Heart left ventricle (tissue), 13 donors: ENCODE results near the gene NAGA.
A peak's percentile ranks its signal among the peaks of the same experiment; 100 is the strongest.

Source experiments
- CTCF ChIP-seq, 12 donors: fragments of 200-600 bp; sonication (generic) in 4 of 12; IDR thresholded peaks; one replicate each; pipeline versions ENCODE4 v1.5.0 to v1.8.0; 2018 to 2022; ENCODE audit warnings: antibody characterized with exemption in 12 of 12, mild to moderate bottlenecking in 5 of 12
- POLR2A ChIP-seq, 2 donors: fragments of 450-650 bp; IDR thresholded peaks; one replicate each; pipeline ENCODE4 v1.6.1; 2017; ENCODE audit warnings: antibody characterized with exemption in 2 of 2, mild to moderate bottlenecking in 2 of 2, moderate library complexity in 2 of 2
- donor health status: ischemic (EF 13 %, LVEDD 7.1; RV severe dilation, severe dysfunction).
- donor health status: DM: no; HTN: yes; CAD: no.
- donor health status: DM: no; HTN: no; CAD: no.
- donor health status: ischemic (EF 25% LVEDD 6.9; RV normal size, moderate dysfunction).
- donor health status: ischemic (EF 25% LVEDD 5.7; RV mildly dilated, moderate dysfunction).
- donor health status: ischemic (EF 35%, LVEDD 5.7; RV mildly dilated, moderate dysfunction).
- donor health status: nonischemic (EF 11% LVEDD 7.7; RV severe dilation, severe dysfunction).
- donor health status: DM: yes; HTN: yes; CAD: no.
- donor health status: PGD.
- donor health status: ischemic (EF 29% LVEDD 5.4; RV normal size, mild dysfunction).
- donor health status: nonischemic (EF 23%, LVEDD 6.1; RV moderate dilation, normal function).

- TF ChIP-seq CTCF (IDR thresholded peaks at IDR 0.05) = no peak
- peak; percentile 52 to 96 for TF ChIP-seq POLR2A (IDR thresholded peaks at IDR 0.05)
Observed at GRCh38 chr22:42079319-42080251, 9.0 kb upstream of the NAGA start, which contains the start of gene SMDT1.
